Karpas-422 (cell line): ENCODE data around the gene TMEM187. TPM values are rescaled to one million over a fixed set of nuclear protein-coding genes. Genes with fewer than 3 reads are reported as not detected.

ENCODE experiments used
- DNase-seq: peaks from one replicate; pipeline ENCODE4 v3.0.0-alpha.2; 2015
- H2AFZ ChIP-seq: fragments of 200-600 bp; sonication (generic); 2 replicates; pipeline ENCODE4 v1.6.1; 2014; ENCODE audit warnings: antibody characterized with exemption, low read length, mixed read lengths
- H3K27ac ChIP-seq: fragments of 200-600 bp; sonication (generic); 2 replicates; pipeline ENCODE4 v1.5.1; 2014; ENCODE audit warnings: mild to moderate bottlenecking, low read length, moderate library complexity
- H3K27me3 ChIP-seq: fragments of 200-600 bp; sonication (generic); 2 replicates; pipeline ENCODE4 v1.6.1; 2014; ENCODE audit warnings: low read length, mixed read lengths
- H3K36me3 ChIP-seq: fragments of 200-600 bp; sonication (generic); 2 replicates; pipeline ENCODE4 v1.6.1; 2014; ENCODE audit warnings: low read length, mixed read lengths; ENCODE audit not compliant: insufficient read depth
- H3K4me1 ChIP-seq: fragments of 200-600 bp; sonication (generic); 2 replicates; pipeline ENCODE4 v1.6.1; 2014; ENCODE audit warnings: mild to moderate bottlenecking, low read length, mixed read lengths
- H3K4me2 ChIP-seq: fragments of 200-600 bp; sonication (generic); 2 replicates; pipeline ENCODE4 v1.6.1; 2014; ENCODE audit warnings: low read length, low read depth, mild to moderate bottlenecking; ENCODE audit not compliant: poor library complexity, severe bottlenecking
- H3K4me3 ChIP-seq: fragments of 200-600 bp; sonication (generic); 2 replicates; pipeline ENCODE4 v1.5.1; 2014; ENCODE audit warnings: mild to moderate bottlenecking, antibody characterized with exemption, low read length, mixed read lengths
- H3K79me2 ChIP-seq: fragments of 200-600 bp; sonication (generic); 2 replicates; pipeline ENCODE4 v1.6.1; 2014; ENCODE audit warnings: mild to moderate bottlenecking, low read length, mixed read lengths
- H3K9ac ChIP-seq: fragments of 200-600 bp; sonication (generic); 2 replicates; pipeline ENCODE4 v1.6.0; 2014; ENCODE audit warnings: low read length
- H3K9me2 ChIP-seq: fragments of 200-600 bp; sonication (generic), shearing (Covaris generic); replicated peaks from 2 replicates; pipeline ENCODE4 v1.6.0; 2014; ENCODE audit warnings: mild to moderate bottlenecking, low read length, moderate library complexity; ENCODE audit not compliant: insufficient read depth
- H3K9me3 ChIP-seq: fragments of 300-700, 200-600 bp; sonication (generic); 2 replicates; pipeline ENCODE4 v1.6.1; 2014; ENCODE audit warnings: low read length, mixed read lengths
- H4K20me1 ChIP-seq: fragments of 200-600 bp; sonication (generic); 2 replicates; pipeline ENCODE4 v1.6.1; 2014; ENCODE audit warnings: mild to moderate bottlenecking, antibody characterized with exemption, low read length, low read depth; ENCODE audit not compliant: insufficient read depth
- small RNA-seq: library from RNA; depleted of rRNA; stranded (forward); fragments of <200 nt; gene quantifications from one replicate; pipeline ENCODE3, GENCODE V24; 2014
- total RNA-seq: library from RNA; depleted of rRNA; stranded (reverse); fragments of >200 nt; shearing (Covaris generic); gene quantifications from 2 replicates; pipeline ENCODE4 v1.2.3, GENCODE V29; 2014; ENCODE audit warnings: low replicate concordance; rRNA removed

Gene TMEM187
- total RNA-seq, 1 experiment from 2014 or later: 1.5 TPM

DNA sequence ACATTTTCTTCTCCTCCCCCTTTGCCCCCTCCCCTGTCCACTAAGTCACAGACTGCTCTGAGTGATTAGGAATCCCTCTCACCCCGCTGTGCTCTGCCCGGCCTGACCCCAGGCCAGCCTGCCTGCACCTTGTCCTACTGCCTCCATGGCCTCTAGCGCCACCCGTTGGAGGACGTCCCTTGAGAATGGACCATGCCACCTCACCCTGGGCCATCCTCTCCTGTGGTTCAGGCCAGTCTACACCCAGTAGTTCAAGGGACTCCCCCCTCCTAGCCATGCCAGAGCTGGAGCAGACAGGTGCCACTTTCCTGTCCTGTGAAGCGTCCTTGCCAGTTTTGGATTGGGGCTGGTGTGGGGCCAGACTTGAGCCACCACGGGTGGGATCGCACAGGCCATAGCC is 56.9 kb downstream of the TMEM187 start:
- no peaks in the 10 kb centered on the region for H4K20me1 ChIP-seq
- DNase-seq: no peak
- H3K9ac ChIP-seq: no peak overlapping the region
- H3K4me1 ChIP-seq: no peaks in the 10 kb centered on the region
- no peak overlapping the region for H3K27ac ChIP-seq
- H3K4me3 ChIP-seq: no peak overlapping the region
- no peaks in the 10 kb centered on the region for H3K9me3 ChIP-seq
- no peak overlapping the region for H2AFZ ChIP-seq
- no peaks in the 10 kb centered on the region for H3K9me2 ChIP-seq
- no peaks in the 10 kb centered on the region for H3K36me3 ChIP-seq
- no peaks in the 10 kb centered on the region; the same call in 1 of the 2 replicates for H3K79me2 ChIP-seq
- H3K4me2 ChIP-seq: no peak overlapping the region
- H3K27me3 ChIP-seq: no peaks in the 10 kb centered on the region

- Histone ChIP-seq H3K27me3 (no peaks in the 10 kb centered on the region), H3K9me3 (no peaks in the 10 kb centered on the region), H3K27ac (no peak overlapping the region), H3K36me3 (no peaks in the 10 kb centered on the region), H3K79me2 (peaks cover 3% of the 10 kb centered on the region; the same call in 1 of the 2 replicates), H2AFZ (no peak overlapping the region), H3K9ac (no peak overlapping the region), H3K4me2 (no peak overlapping the region), H3K4me1 (no peaks in the 10 kb centered on the region), H3K4me3 (no peak overlapping the region), H4K20me1 (no peaks in the 10 kb centered on the region), H3K9me2 (no peaks in the 10 kb centered on the region)
- DNase-seq: no peak
These were observed 57.7 kb downstream of the TMEM187 start for GRCh38 chrX:154030266-154030665.

- no peaks in the 10 kb centered on the region for H3K9me2 ChIP-seq
- DNase-seq: no peak
- no peak overlapping the region for H3K4me2 ChIP-seq
- H3K4me1 ChIP-seq: no peaks in the 10 kb centered on the region
- no peak overlapping the region for H3K27ac ChIP-seq
- no peaks in the 10 kb centered on the region for H3K27me3 ChIP-seq
- no peak overlapping the region for H3K4me3 ChIP-seq
- H3K9ac ChIP-seq: no peak overlapping the region
- peaks cover 3% of the 10 kb centered on the region; the same call in 1 of the 2 replicates for H3K79me2 ChIP-seq
- H3K9me3 ChIP-seq: no peaks in the 10 kb centered on the region
- H2AFZ ChIP-seq: no peak overlapping the region
- H3K36me3 ChIP-seq: no peaks in the 10 kb centered on the region
- no peaks in the 10 kb centered on the region for H4K20me1 ChIP-seq
These were observed 58.3 kb downstream of the TMEM187 start for GRCh38 chrX:154030715-154031305.

- H3K27me3 ChIP-seq: no peaks in the 10 kb centered on the region
- peaks cover 6% of the 10 kb centered on the region; the same call in 1 of the 2 replicates for H3K79me2 ChIP-seq
- no peaks in the 10 kb centered on the region for H3K36me3 ChIP-seq
- H4K20me1 ChIP-seq: no peaks in the 10 kb centered on the region
- no peak overlapping the region for H3K27ac ChIP-seq
- DNase-seq: no peak
- H3K4me2 ChIP-seq: no peak overlapping the region
- H3K9ac ChIP-seq: no peak overlapping the region
- no peaks in the 10 kb centered on the region for H3K4me1 ChIP-seq
- H3K4me3 ChIP-seq: no peak overlapping the region
- H2AFZ ChIP-seq: no peak overlapping the region
- H3K9me2 ChIP-seq: no peaks in the 10 kb centered on the region
- H3K9me3 ChIP-seq: no peaks in the 10 kb centered on the region
These were observed 59.6 kb downstream of the TMEM187 start for GRCh38 chrX:154032160-154032559.

DNA sequence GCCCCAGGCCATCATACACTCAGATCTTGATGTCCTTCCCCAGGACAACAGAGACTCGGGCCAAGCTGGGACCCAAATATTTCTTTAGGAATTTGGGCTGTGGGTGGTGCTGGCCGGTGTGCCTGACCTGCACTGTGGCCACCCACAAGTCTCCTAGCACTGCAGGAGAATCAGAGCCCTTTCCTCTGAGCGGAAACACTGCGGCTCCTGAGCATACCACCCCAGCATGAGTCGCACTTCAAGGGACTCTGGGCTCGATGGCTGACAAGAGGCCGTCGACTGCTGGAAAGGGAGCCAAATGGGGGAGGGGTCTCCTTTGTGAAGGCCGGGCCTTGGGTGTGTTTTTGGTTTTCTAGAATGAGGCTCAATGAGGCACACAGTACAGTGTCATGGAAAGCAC is 60.1 kb downstream of the TMEM187 start:
- H3K9me3 ChIP-seq: no peaks in the 10 kb centered on the region
- no peaks in the 10 kb centered on the region for H3K4me1 ChIP-seq
- H3K36me3 ChIP-seq: no peaks in the 10 kb centered on the region
- H3K4me3 ChIP-seq: no peak overlapping the region
- no peak for DNase-seq
- no peak overlapping the region for H2AFZ ChIP-seq
- H3K27ac ChIP-seq: no peak overlapping the region
- H3K79me2 ChIP-seq: peaks cover 6% of the 10 kb centered on the region; the same call in 1 of the 2 replicates
- no peaks in the 10 kb centered on the region for H3K9me2 ChIP-seq
- no peak overlapping the region for H3K4me2 ChIP-seq
- H3K9ac ChIP-seq: no peak overlapping the region
- no peaks in the 10 kb centered on the region for H3K27me3 ChIP-seq
- no peaks in the 10 kb centered on the region for H4K20me1 ChIP-seq

Small RNAs within 50 kb of the gene (small RNA-seq; reads per million reads assigned to genes)
- gene MIR3202-1: not detected

Other genes with a start within 250 kb of the TMEM187 start
- gene BCAP31, start 248.4 kb upstream of the TMEM187 start, total RNA-seq: 99.7 and 110 TPM in 2 replicates
- 1.9 and 4.1 TPM in 2 replicates for gene ABCD1, start 247.9 kb upstream of the TMEM187 start, total RNA-seq
- not detected in 2 replicates for gene PLXNB3, start 208.5 kb upstream of the TMEM187 start, total RNA-seq
- not detected in 2 replicates for gene SRPK3, start 191.7 kb upstream of the TMEM187 start, total RNA-seq
- gene IDH3G, start 178.4 kb upstream of the TMEM187 start, total RNA-seq: 46.5 and 80.7 TPM in 2 replicates
- gene SSR4, start 178.1 kb upstream of the TMEM187 start, total RNA-seq: 249 and 310 TPM in 2 replicates
- not detected in 2 replicates for gene PDZD4, start 142.2 kb upstream of the TMEM187 start, total RNA-seq
- gene L1CAM, start 86.6 kb upstream of the TMEM187 start, total RNA-seq: not detected in 2 replicates
- gene AVPR2, start 68.1 kb upstream of the TMEM187 start, total RNA-seq: not detected in 2 replicates
- gene ARHGAP4, start 46.5 kb upstream of the TMEM187 start, total RNA-seq: 104 and 218 TPM in 2 replicates
- gene NAA10, start 37.7 kb upstream of the TMEM187 start, total RNA-seq: 103 and 144 TPM in 2 replicates
- gene RENBP, start 28.1 kb upstream of the TMEM187 start, total RNA-seq: 0.22 and 0.26 TPM in 2 replicates
- gene HCFC1, start 936 bp upstream of the TMEM187 start, total RNA-seq: 16.8 and 29.4 TPM in 2 replicates
- 76.0 and 131 TPM in 2 replicates for gene IRAK1, start 47.1 kb downstream of the TMEM187 start, total RNA-seq
- gene MECP2, start 125.0 kb downstream of the TMEM187 start, total RNA-seq: 20.4 and 27.5 TPM in 2 replicates
- gene OPN1LW, start 171.5 kb downstream of the TMEM187 start, total RNA-seq: not detected in 2 replicates
- not detected in 2 replicates for gene OPN1MW, start 209.8 kb downstream of the TMEM187 start, total RNA-seq
- gene OPN1MW2, start 247.0 kb downstream of the TMEM187 start, total RNA-seq: not detected in 2 replicates